ACC112 (cell line): ENCODE measurements around the gene OR6C76.
"Not testable (repeated sequence)": the region's sequence is repeated elsewhere in the genome, so short reads cannot be mapped to it uniquely, and the experiment has no call there.

Experiments used
- H2AFZ ChIP-seq: fragments of 200-600 bp; sonication (generic); one replicate; pipeline ENCODE4 v1.6.0; 2017; ENCODE audit warnings: antibody characterized with exemption, low read length; ENCODE audit not compliant: unreplicated experiment
- H3K27ac ChIP-seq: fragments of 200-600 bp; sonication (generic); 2 replicates; pipeline ENCODE4 v1.5.1; 2014; ENCODE audit warnings: low read depth, mild to moderate bottlenecking, antibody characterized with exemption, low read length, moderate library complexity
- H3K27me3 ChIP-seq: fragments of 200-600 bp; sonication (generic); 2 replicates; pipeline ENCODE4 v1.6.1; 2014; ENCODE audit warnings: mild to moderate bottlenecking, antibody characterized with exemption, low read length, moderate library complexity, mixed read lengths; ENCODE audit not compliant: insufficient read depth
- H3K36me3 ChIP-seq: fragments of 200-600 bp; sonication (generic); 2 replicates; pipeline ENCODE4 v1.6.1; 2016; ENCODE audit warnings: mild to moderate bottlenecking, antibody characterized with exemption, low read length, moderate library complexity, mixed read lengths; ENCODE audit not compliant: insufficient read depth
- H3K4me1 ChIP-seq: fragments of 200-600 bp; sonication (generic); one replicate; pipeline ENCODE4 v1.6.1; 2016; ENCODE audit warnings: low read length, mixed read lengths; ENCODE audit not compliant: insufficient read depth, unreplicated experiment, control insufficient read depth
- H3K4me3 ChIP-seq: fragments of 200-600 bp; sonication (generic); 2 replicates; pipeline ENCODE4 v1.5.1; 2014; ENCODE audit warnings: mild to moderate bottlenecking, low read depth, low read length
- H3K79me2 ChIP-seq: fragments of 200-600 bp; sonication (generic); one replicate; pipeline ENCODE4 v1.6.0; 2016; ENCODE audit warnings: low read length; ENCODE audit not compliant: control insufficient read depth, unreplicated experiment, insufficient read depth

Gene OR6C76

DNA sequence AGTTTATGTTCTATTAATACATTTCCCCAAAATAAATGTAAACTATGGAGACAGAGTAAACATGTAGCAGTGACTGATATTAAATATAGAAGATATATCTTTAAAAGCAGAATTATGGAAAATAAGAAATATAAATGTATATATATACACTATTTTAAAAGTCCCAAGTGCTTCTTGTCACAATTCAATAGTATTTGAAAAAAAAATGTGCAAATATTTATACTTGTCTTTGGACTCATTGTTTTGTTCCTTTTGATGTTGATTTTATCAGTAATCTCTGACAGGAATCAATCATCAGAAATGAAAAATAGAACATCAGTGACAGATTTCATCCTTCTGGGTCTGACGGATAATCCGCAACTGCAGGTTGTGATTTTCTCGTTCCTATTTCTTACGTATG is at the start of gene OR6C76:
TSS of gene OR6C76 (plus strand) at position 301 of the 400 bp plus-strand sequence. CDS start at position 301, 0 bp downstream.
- no peak within 1 kb of the TSS for H3K27ac ChIP-seq
- no peak within 1 kb of the TSS for H2AFZ ChIP-seq
- no peak within 1 kb of the TSS for H3K4me3 ChIP-seq
- no peaks in the 10 kb centered on the region for H3K36me3 ChIP-seq
- H3K27me3 ChIP-seq, result no peaks in the 10 kb centered on the region
- H3K4me1 ChIP-seq, result no peaks in the 10 kb centered on the region
- H3K79me2 ChIP-seq, result no peaks in the 10 kb centered on the region

DNA sequence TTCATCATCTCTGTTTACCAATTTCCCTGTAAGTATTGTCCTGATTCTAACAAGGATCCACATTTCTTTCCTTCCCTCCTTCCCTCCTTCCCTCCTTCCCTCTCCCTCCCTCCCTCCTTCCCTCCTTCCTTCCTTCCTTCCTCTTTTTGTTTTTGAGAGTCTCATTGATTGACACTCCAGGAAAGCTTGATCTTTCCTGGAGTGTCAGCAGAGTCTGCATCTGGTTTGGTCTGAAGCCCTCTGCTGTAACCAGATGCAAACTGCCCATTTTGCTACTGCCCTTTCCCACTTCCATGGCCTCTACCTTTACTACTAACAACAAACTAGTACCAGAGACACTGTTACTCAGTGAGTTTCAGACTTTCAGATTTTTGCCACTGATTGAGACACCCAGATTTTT is 40.2 kb upstream of the OR6C76 start:
- Histone ChIP-seq H3K27me3 (peaks cover 3% of the 10 kb centered on the region; the same call in 1 of the 2 replicates), H3K4me1 (no peaks in the 10 kb centered on the region), H2AFZ (no peak overlapping the region), H3K79me2 (no peaks in the 10 kb centered on the region), H3K36me3 (no peaks in the 10 kb centered on the region), H3K4me3 (no peak overlapping the region), H3K27ac (no peak overlapping the region)

DNA sequence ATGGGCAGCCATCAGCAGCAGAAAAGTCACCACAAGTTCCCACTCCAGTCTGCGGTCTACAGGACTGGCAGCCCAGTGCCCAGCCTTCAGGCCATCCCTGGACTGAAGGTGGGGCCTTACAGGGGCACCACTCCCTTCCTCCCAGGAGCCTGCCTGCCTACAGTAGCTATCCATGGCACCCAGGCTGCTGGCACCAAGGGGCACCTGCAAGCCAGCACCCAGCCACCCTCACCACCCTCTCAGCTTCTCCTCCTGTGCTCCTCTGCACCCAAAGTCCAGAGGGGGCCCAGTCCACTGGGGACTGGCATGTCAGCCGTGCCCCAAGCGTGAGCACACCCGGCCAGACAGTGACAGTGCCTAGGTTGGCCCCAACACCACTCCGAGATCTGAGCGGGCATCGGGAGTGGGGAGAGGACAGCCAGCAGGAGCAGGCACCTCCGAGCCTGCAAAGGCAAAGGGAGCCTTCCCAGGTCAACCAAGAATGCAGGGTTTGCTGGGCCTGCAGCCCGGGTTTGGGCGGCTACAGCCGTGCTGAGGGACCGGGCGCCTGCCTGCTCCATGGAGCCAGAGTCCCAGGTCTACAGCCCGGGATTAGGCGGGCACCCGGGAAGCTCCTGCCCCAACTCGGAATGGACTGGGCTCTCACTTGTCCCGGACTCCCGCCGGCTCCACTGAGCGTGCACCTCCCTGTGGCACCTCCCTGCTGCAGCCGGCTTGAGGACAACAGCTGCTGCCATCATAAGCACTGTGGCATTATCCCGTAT is 33.8 kb upstream of the OR6C76 start:
- H3K4me1 ChIP-seq, result no peaks in the 10 kb centered on the region
- no peak overlapping the region for H3K4me3 ChIP-seq
- no peak overlapping the region for H3K27ac ChIP-seq
- no peaks in the 10 kb centered on the region for H3K27me3 ChIP-seq
- H2AFZ ChIP-seq, result no peak overlapping the region
- no peaks in the 10 kb centered on the region for H3K79me2 ChIP-seq
- no peaks in the 10 kb centered on the region for H3K36me3 ChIP-seq

DNA sequence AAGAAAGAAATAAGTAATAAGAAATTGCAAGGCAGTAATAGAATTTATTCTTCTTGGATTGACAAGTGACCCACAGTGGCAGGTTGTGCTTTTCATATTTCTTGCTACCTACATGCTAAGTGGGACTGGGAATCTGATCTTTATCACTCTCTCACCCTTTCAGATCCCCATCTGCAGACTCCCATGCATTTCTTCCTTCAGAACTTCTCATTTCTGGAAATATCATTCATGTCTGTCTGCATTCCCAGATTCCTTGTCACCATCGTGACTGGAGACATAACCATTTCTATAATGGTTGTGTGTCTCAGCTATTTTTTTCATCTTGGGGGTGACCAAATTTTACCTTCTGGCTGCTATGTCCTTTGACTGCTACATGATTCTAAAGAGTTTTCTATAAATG is 29.7 kb upstream of the OR6C76 start:
- no peak overlapping the region for H2AFZ ChIP-seq
- H3K79me2 ChIP-seq, result no peaks in the 10 kb centered on the region
- H3K27me3 ChIP-seq, result peaks cover 16% of the 10 kb centered on the region; the same call in 1 of the 2 replicates
- H3K4me1 ChIP-seq, result no peaks in the 10 kb centered on the region
- no peak overlapping the region for H3K4me3 ChIP-seq
- no peaks in the 10 kb centered on the region for H3K36me3 ChIP-seq
- H3K27ac ChIP-seq, result no peak overlapping the region

- Histone ChIP-seq H3K27me3 (peaks cover 21% of the 10 kb centered on the region; the same call in 1 of the 2 replicates), H3K36me3 (no peaks in the 10 kb centered on the region), H3K4me3 (no peak within 1 kb of the TSS), H3K27ac (no peak within 1 kb of the TSS), H3K4me1 (no peaks in the 10 kb centered on the region), H3K79me2 (no peaks in the 10 kb centered on the region), H2AFZ (no peak within 1 kb of the TSS)
Observed at GRCh38 chr12:55400229-55400628, 25.8 kb upstream of the OR6C76 start, which contains the start of gene OR6C65. TSS of gene OR6C65 (plus strand) at chr12:55400529. CDS start at chr12:55400529, 0 bp downstream.

DNA sequence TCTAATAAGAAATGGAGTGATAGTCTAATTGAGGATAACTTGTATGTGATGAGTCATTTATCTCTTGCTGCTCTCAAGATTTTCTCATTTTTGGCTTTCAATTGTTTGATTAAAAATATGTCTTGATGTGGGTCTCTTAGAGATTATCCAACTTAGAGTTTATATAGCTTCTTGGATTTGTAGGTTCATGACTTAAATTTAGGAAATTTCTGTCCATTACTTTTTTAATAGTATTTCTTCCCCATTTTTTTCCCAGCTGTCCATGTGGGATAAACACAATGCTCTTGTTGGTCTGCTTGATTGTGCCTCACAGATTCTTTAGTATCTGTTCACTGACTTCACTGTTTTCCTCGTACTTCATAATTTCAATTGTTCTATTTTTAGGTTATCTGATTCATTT is 18.2 kb upstream of the OR6C76 start:
- H3K27ac ChIP-seq, result no peak overlapping the region
- H3K27me3 ChIP-seq, result no peaks in the 10 kb centered on the region
- no peaks in the 10 kb centered on the region for H3K4me1 ChIP-seq
- H3K36me3 ChIP-seq, result no peaks in the 10 kb centered on the region
- no peaks in the 10 kb centered on the region for H3K79me2 ChIP-seq
- no peak overlapping the region for H3K4me3 ChIP-seq
- no peak overlapping the region for H2AFZ ChIP-seq

DNA sequence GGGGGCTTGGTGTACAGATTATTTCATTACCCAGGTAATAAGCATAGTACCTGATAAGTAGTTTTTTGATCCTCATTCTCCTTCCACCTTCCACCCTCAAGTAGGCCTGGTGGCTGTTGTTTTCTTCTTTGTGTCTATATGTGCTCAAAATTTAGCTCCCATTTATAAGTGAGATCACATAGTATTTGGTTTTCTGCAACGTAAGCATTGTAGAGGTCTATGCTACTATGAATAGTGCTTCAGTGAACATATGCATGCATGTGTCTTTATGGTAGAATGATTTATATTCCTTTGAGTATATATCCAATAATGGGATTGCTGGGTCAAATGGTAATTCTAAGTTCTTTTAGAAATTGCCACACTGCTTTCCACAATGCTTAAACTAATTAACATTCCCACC is 16.9 kb upstream of the OR6C76 start:
- not testable (repeated sequence) for H3K27ac ChIP-seq, H3K4me3 ChIP-seq, H3K36me3 ChIP-seq, H3K79me2 ChIP-seq, H2AFZ ChIP-seq, H3K4me1 ChIP-seq, H3K27me3 ChIP-seq

GRCh38 chr12:55412138-55412537 is 13.9 kb upstream of the OR6C76 start:
- H3K36me3 ChIP-seq, H3K27me3 ChIP-seq, H3K79me2 ChIP-seq, H3K27ac ChIP-seq, H3K4me1 ChIP-seq, H3K4me3 ChIP-seq, H2AFZ ChIP-seq: not testable (repeated sequence)

- not testable (repeated sequence) for H3K79me2 ChIP-seq, H3K4me3 ChIP-seq, H3K36me3 ChIP-seq, H2AFZ ChIP-seq, H3K27me3 ChIP-seq, H3K27ac ChIP-seq, H3K4me1 ChIP-seq
Observed at GRCh38 chr12:55413498-55414388, 12.3 kb upstream of the OR6C76 start.

- not testable (repeated sequence) for H3K27me3 ChIP-seq, H3K36me3 ChIP-seq, H3K79me2 ChIP-seq, H3K27ac ChIP-seq, H2AFZ ChIP-seq, H3K4me3 ChIP-seq, H3K4me1 ChIP-seq
Observed at GRCh38 chr12:55414396-55414823, 11.6 kb upstream of the OR6C76 start.
